ENCODE data around the gene CYP8B1.

CYP8B1 gene

DNA sequence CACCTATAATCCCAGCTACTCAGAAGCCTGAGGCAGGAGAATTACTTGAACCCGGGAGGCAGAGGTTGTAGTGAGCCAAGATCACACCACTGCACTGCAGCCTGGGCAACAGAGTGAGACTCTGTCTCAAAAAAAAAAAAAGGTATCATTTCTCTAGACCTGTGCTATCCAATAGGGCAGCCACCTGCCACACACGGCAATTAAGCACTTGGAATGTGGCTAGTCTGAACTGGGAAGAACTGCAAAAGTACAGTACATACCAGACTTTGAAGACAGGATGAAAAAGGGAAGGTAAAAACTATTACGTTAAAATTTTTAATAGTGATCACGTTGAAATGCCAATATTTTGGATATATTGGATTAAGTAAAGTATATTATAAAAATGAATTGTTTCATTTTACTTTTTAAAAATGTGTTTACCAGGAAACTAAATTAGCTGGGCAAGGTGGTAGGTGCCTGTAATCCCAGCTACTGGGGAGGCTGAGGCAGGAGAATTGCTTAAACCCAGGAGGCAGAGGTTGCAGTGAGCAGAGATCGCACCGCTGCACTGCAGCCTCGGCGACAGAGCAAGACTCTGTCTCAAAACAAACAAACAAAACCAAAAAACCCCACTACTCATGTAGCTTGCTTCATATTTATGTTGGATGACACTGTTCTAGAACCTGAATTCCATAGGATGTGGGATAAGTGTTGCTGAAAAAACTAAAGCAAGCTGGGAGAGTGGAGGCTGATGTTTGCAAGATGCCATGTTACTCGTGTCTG is 2.3 kb downstream of the CYP8B1 start:
- Histone ChIP-seq H3K27ac (ENCODE audit: low read depth, low read length) (no peak overlapping the region), H3K4me2 (ENCODE audit: low read length) (no peak overlapping the region), H3K79me2 (ENCODE audit: control insufficient read depth, low read length) (no peaks in the 10 kb centered on the region), H3K27me3 (ENCODE audit: control insufficient read depth, low read length) (0 out of 2 replicates have a peak, but pooled peaks cover 2% of the 10 kb centered on the region), H3K4me1 (ENCODE audit: control insufficient read depth, low read length) (no peaks in the 10 kb centered on the region), H3K36me3 (ENCODE audit: control insufficient read depth, low read length) (no peaks in the 10 kb centered on the region), H4K20me1 (ENCODE audit: control insufficient read depth, insufficient read depth, low read depth, low read length) (no peaks in the 10 kb centered on the region), H3K9me2 (replicated peaks; ENCODE audit: control insufficient read depth, low read length) (no peaks in the 10 kb centered on the region), H3F3A (ENCODE audit: control insufficient read depth, insufficient read depth) (no peaks in the 10 kb centered on the region), H3K4me3 (ENCODE audit: low read length) (no peak overlapping the region), H3K9me3 (ENCODE audit: control insufficient read depth, insufficient read depth, low read length) (no peaks in the 10 kb centered on the region)
- TF ChIP-seq, protein P1, sequence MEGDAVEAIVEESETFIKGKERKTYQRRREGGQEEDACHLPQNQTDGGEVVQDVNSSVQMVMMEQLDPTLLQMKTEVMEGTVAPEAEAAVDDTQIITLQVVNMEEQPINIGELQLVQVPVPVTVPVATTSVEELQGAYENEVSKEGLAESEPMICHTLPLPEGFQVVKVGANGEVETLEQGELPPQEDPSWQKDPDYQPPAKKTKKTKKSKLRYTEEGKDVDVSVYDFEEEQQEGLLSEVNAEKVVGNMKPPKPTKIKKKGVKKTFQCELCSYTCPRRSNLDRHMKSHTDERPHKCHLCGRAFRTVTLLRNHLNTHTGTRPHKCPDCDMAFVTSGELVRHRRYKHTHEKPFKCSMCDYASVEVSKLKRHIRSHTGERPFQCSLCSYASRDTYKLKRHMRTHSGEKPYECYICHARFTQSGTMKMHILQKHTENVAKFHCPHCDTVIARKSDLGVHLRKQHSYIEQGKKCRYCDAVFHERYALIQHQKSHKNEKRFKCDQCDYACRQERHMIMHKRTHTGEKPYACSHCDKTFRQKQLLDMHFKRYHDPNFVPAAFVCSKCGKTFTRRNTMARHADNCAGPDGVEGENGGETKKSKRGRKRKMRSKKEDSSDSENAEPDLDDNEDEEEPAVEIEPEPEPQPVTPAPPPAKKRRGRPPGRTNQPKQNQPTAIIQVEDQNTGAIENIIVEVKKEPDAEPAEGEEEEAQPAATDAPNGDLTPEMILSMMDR (IDR thresholded peaks at IDR 0.05; ENCODE audit: low read depth, low read length, poor library complexity, severe bottlenecking), result no peak
- no peak for TF ChIP-seq EZH2phosphoT487 (IDR thresholded peaks at IDR 0.05; ENCODE audit: borderline replicate concordance, low read length)

DNA sequence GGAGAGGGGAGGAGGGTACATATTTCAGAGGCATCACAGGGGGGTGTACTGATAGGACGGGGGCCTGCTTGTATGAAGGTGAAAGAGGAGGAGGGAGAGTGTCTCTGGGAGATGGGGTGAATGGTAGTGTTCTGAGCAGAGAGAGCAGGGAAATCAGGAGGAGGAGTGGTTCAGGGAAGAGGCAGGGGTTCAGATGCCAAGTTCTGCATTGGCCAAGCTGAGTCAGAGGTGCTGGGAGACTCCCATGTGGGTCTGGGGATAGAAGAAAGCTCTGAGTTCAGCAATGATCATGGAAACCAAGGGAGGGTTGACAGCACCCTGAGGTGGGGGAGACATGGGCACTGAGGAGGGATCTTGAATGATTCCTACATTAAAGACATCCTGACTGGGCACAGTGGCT is 3.0 kb downstream of the CYP8B1 start:
- no peak overlapping the region for H3K27ac ChIP-seq (ENCODE audit: low read depth, low read length)
- H3K9me2 ChIP-seq (replicated peaks; ENCODE audit: control insufficient read depth, low read length), result no peaks in the 10 kb centered on the region
- no peak overlapping the region for H3K4me2 ChIP-seq (ENCODE audit: low read length)
- H3K9me3 ChIP-seq (ENCODE audit: control insufficient read depth, insufficient read depth, low read length), result no peaks in the 10 kb centered on the region
- no peaks in the 10 kb centered on the region for H3F3A ChIP-seq (ENCODE audit: control insufficient read depth, insufficient read depth)
- no peaks in the 10 kb centered on the region for H3K36me3 ChIP-seq (ENCODE audit: control insufficient read depth, low read length)
- no peaks in the 10 kb centered on the region for H3K27me3 ChIP-seq (ENCODE audit: control insufficient read depth, low read length)
- H4K20me1 ChIP-seq (ENCODE audit: control insufficient read depth, insufficient read depth, low read depth, low read length), result no peaks in the 10 kb centered on the region
- TF ChIP-seq, protein P1 (IDR thresholded peaks at IDR 0.05; ENCODE audit: low read depth, low read length, poor library complexity, severe bottlenecking), result no peak
- TF ChIP-seq EZH2phosphoT487 (IDR thresholded peaks at IDR 0.05; ENCODE audit: borderline replicate concordance, low read length), result no peak
- no peaks in the 10 kb centered on the region for H3K4me1 ChIP-seq (ENCODE audit: control insufficient read depth, low read length)
- H3K4me3 ChIP-seq (ENCODE audit: low read length), result no peak overlapping the region
- no peaks in the 10 kb centered on the region for H3K79me2 ChIP-seq (ENCODE audit: control insufficient read depth, low read length)

DNA sequence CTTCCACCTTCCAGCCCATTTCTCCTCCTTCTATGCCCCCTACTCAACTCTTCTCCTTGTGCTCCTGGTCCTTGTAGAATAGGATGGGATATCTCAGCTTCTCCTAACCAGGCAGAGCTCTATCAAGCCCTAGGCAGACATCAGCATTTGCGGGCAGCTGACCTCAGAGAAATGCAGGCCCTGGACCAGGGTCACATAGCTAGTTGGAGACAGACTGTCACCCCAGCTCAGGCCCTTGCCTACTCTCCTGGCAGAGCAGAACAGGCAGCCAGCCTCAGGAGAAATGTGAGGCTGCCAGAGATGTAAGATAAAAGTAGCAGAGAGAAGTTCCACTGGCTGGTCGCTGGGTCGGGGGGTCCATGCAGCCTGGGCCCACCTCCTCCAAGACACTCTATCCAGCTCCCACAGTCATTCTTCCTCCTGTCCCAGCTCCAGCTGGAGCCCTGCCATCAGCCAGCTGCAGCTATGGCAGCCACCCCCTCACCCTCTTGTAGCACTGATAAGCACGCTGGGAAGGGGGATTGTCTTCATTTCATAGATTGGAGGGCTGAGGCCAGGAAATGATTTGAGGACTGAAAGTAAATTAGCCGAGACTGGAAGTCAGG is 4.0 kb downstream of the CYP8B1 start:
- no peak overlapping the region for H3K4me3 ChIP-seq (ENCODE audit: low read length)
- H3K4me1 ChIP-seq (ENCODE audit: control insufficient read depth, low read length), result no peaks in the 10 kb centered on the region
- no peaks in the 10 kb centered on the region for H3K9me3 ChIP-seq (ENCODE audit: control insufficient read depth, insufficient read depth, low read length)
- H3F3A ChIP-seq (ENCODE audit: control insufficient read depth, insufficient read depth), result no peaks in the 10 kb centered on the region
- H3K27ac ChIP-seq (ENCODE audit: low read depth, low read length), result no peak overlapping the region
- no peaks in the 10 kb centered on the region for H3K79me2 ChIP-seq (ENCODE audit: control insufficient read depth, low read length)
- no peaks in the 10 kb centered on the region for H3K36me3 ChIP-seq (ENCODE audit: control insufficient read depth, low read length)
- H3K4me2 ChIP-seq (ENCODE audit: low read length), result no peak overlapping the region
- no peaks in the 10 kb centered on the region for H3K9me2 ChIP-seq (replicated peaks; ENCODE audit: control insufficient read depth, low read length)
- no peaks in the 10 kb centered on the region for H3K27me3 ChIP-seq (ENCODE audit: control insufficient read depth, low read length)
- TF ChIP-seq, protein P1 (IDR thresholded peaks at IDR 0.05; ENCODE audit: low read depth, low read length, poor library complexity, severe bottlenecking), result no peak
- TF ChIP-seq EZH2phosphoT487 (IDR thresholded peaks at IDR 0.05; ENCODE audit: borderline replicate concordance, low read length), result no peak
- no peaks in the 10 kb centered on the region for H4K20me1 ChIP-seq (ENCODE audit: control insufficient read depth, insufficient read depth, low read depth, low read length)

Measured in DOHH2 (cell line).